Mononuclear cell (primary cell): ENCODE results near the gene ATP6V1G2. TPM values are rescaled to one million over a fixed set of nuclear protein-coding genes. Genes with fewer than 3 reads are reported as not detected.
"Not testable (repeated sequence)": the region's sequence is repeated elsewhere in the genome, so short reads cannot be mapped to it uniquely, and the experiment has no call there.

Source experiments
- H3K27me3 ChIP-seq: 2 replicates; pipeline ENCODE4 v1.6.0; 2011; ENCODE audit warnings: low read length, control low read depth; ENCODE audit not compliant: insufficient read depth
- H3K4me1 ChIP-seq: 2 replicates; pipeline ENCODE4 v1.5.1; 2011; ENCODE audit warnings: mild to moderate bottlenecking, low read length, control low read depth; ENCODE audit not compliant: insufficient read depth
- H3K4me3 ChIP-seq: 2 replicates; pipeline ENCODE4 v1.5.1; 2011; ENCODE audit warnings: mild to moderate bottlenecking, low read length, moderate library complexity
- H3K9me3 ChIP-seq: 2 replicates; pipeline ENCODE4 v1.5.1; 2011; ENCODE audit warnings: low read depth, mild to moderate bottlenecking, control low read depth, low read length
- total RNA-seq: library from RNA; depleted of rRNA; stranded (reverse); fragments of >200 nt; gene quantifications from one replicate; pipeline ENCODE4 v1.2.3, GENCODE V29; 2012

Gene ATP6V1G2
- total RNA-seq, result 0.73 TPM

- peaks cover 48% of the 10 kb centered on the region for H3K4me1 ChIP-seq
- H3K9me3 ChIP-seq, result no peaks in the 10 kb centered on the region
- peak within 1 kb of the TSS; percentile 36 for H3K4me3 ChIP-seq
- H3K27me3 ChIP-seq, result no peaks in the 10 kb centered on the region
These were observed at the start of gene ATP6V1G2 for GRCh38 chr6:31546339-31546957. TSS of gene ATP6V1G2 (minus strand) at chr6:31546608. CDS start at chr6:31546559, 49 bp downstream.

DNA sequence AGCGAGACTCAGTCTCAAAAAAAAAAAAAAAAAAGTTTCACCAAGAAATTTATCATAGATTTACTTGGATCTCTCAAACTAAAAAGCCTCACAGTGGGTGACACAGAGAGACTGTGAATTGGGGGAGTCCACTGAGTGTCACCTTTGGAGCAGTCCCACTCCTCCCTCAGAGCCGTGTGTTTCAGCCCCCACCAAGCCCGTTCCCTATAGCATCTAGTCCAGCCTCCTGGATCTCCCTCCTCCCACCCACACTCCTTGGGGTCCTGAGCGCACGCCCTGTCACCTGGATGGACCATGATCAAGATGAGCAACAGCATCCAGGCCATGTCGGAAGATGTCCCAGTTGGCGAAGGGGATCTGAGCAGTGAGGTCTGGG lies 46.0 kb upstream of the ATP6V1G2 start:
- Histone ChIP-seq H3K4me3 (peak overlapping the region; percentile 1), H3K9me3 (no peaks in the 10 kb centered on the region), H3K27me3 (no peaks in the 10 kb centered on the region)

DNA sequence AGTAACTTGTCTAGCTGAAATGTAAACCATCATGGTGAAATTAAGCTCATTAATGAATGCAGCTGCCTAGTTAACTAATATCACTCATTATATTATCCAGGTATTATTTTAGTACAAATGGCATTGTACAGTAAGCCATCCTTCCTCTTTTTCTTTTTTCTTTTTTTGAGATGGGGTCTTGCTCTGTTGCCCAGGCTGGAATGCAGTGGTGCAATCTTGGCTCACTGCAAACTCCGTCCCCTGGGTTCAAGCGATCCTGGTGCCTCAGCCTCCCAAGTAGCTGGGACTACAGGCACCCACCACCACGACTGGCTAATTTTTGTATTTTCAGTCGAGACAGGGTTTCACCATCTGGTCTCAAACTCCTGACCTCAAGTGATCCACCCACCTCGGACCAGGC lies 44.3 kb upstream of the ATP6V1G2 start:
- H3K27me3 ChIP-seq, H3K4me3 ChIP-seq, H3K9me3 ChIP-seq: not testable (repeated sequence)
- H3K4me1 ChIP-seq, result peaks cover 83% of the 10 kb centered on the region

More for the DNA sequence above, 46.0 kb upstream of the ATP6V1G2 start:
- peaks cover 83% of the 10 kb centered on the region for H3K4me1 ChIP-seq

- Histone ChIP-seq H3K27me3 (no peaks in the 10 kb centered on the region), H3K4me3 (peak overlapping the region; percentile 64), H3K9me3 (no peaks in the 10 kb centered on the region), H3K4me1 (peaks cover 86% of the 10 kb centered on the region)
These were observed 42.7 kb upstream of the ATP6V1G2 start for GRCh38 chr6:31588871-31589650.

DNA sequence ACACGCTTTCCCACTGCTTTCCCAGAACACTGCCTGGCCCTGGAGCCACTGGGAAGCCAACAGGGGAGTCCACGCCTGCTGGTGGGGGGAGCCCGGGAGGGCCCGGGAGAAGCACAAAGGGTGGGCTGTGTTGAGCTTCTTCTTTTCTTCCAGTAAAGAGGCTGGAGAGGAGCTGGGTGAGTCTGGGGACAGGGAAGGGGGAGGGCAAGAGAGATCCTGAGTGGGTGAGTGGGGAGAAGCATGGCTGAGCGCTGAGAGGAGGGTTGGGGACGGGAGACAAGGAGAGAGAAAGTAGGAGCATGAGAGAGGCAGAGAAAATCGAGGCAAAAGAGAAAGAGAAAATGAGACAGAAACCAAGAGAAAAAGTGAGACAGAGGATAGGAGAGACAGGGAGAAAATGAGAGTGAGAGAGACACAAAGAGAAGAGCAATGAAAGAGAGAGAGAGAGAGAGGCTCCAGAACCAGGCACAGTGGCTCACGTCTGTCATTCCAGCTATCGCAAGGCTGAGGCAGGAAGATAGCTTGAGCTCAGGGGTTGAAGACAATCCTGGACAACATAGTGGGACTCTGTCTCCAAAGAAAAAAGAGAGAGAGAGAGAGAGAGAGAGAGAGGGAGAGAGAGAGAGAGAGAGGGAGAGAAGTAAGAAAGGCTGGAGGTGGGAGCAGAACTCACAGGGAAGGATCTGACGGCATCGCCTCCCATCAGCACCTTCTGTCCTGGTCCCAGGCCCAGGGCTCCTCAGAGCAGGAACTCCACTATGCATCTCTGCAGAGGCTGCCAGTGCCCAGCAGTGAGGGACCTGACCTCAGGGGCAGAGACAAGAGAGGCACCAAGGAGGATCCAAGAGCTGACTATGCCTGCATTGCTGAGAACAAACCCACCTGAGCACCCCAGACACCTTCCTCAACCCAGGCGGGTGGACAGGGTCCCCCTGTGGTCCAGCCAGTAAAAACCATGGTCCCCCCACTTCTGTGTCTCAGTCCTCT lies 41.7 kb upstream of the ATP6V1G2 start:
- H3K4me3 ChIP-seq, result peak overlapping the region; percentile 64

GRCh38 chr6:31586599-31587281 lies 40.3 kb upstream of the ATP6V1G2 start:
- Histone ChIP-seq H3K9me3 (no peaks in the 10 kb centered on the region), H3K4me1 (peaks cover 86% of the 10 kb centered on the region), H3K27me3 (no peaks in the 10 kb centered on the region), H3K4me3 (peak overlapping the region; percentile 64)

More for the DNA sequence above, 41.7 kb upstream of the ATP6V1G2 start:
- Histone ChIP-seq H3K9me3 (no peaks in the 10 kb centered on the region), H3K27me3 (no peaks in the 10 kb centered on the region), H3K4me1 (peaks cover 86% of the 10 kb centered on the region)

- peaks cover 83% of the 10 kb centered on the region for H3K4me1 ChIP-seq
- H3K9me3 ChIP-seq, result no peaks in the 10 kb centered on the region
- H3K27me3 ChIP-seq, result no peaks in the 10 kb centered on the region
- H3K4me3 ChIP-seq, result peak within 1 kb of the TSS; percentile 64
These were observed 39.6 kb upstream of the ATP6V1G2 start, which contains the start of gene LST1 for GRCh38 chr6:31586008-31586407. TSS of gene LST1 (plus strand) at chr6:31586277. CDS start at chr6:31587300, 1,023 bp downstream.

- Histone ChIP-seq H3K4me3 (no peak overlapping the region), H3K9me3 (no peaks in the 10 kb centered on the region), H3K27me3 (no peaks in the 10 kb centered on the region), H3K4me1 (peaks cover 84% of the 10 kb centered on the region)
These were observed 39.1 kb upstream of the ATP6V1G2 start for GRCh38 chr6:31585491-31585890.

GRCh38 chr6:31582230-31582643 lies 35.8 kb upstream of the ATP6V1G2 start, which contains the start of gene LTB:
TSS of gene LTB (minus strand) at chr6:31582424. CDS start at chr6:31582417, 7 bp downstream.
- Histone ChIP-seq H3K4me3 (peak within 1 kb of the TSS; percentile 85), H3K9me3 (no peaks in the 10 kb centered on the region), H3K27me3 (no peaks in the 10 kb centered on the region), H3K4me1 (peaks cover 89% of the 10 kb centered on the region)

- no peaks in the 10 kb centered on the region for H3K27me3 ChIP-seq
- H3K4me3 ChIP-seq, result peak overlapping the region; percentile 85
- no peaks in the 10 kb centered on the region for H3K9me3 ChIP-seq
- H3K4me1 ChIP-seq, result peaks cover 89% of the 10 kb centered on the region
These were observed 35.2 kb upstream of the ATP6V1G2 start for GRCh38 chr6:31581434-31582229.

DNA sequence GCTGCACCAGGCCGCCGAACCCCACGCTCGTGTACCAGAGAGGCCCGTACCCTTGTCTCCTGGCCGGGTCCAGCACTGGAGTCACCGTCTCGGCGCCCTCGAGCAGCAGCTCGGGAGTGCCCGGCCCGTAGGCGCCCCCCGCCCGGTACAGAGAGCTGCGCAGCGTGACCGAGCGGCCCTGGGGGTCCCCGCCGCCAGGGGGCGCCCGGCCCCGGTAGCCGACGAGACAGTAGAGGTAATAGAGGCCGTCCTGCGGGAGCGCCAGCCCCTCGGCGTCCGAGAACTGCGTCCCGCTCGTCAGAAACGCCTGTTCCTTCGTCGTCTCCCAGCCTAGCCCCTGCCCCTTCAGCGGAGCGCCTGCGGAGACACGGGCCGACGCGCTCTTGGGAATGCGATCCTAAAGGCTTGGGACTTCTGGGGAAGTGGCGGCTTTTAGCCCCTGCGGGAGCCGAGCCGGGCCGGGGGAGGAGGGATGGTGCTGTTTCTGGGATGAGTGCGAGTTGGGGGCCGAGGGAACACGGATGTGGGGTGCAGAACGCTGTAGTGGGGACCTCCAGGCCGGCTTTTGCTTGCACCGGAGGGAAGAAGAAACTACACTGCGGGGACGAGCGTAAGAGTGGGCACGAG lies 34.5 kb upstream of the ATP6V1G2 start:
- peak overlapping the region; percentile 85 for H3K4me3 ChIP-seq
- no peaks in the 10 kb centered on the region for H3K9me3 ChIP-seq
- peaks cover 89% of the 10 kb centered on the region for H3K4me1 ChIP-seq
- no peaks in the 10 kb centered on the region for H3K27me3 ChIP-seq

- H3K27me3 ChIP-seq, result no peaks in the 10 kb centered on the region
- H3K4me3 ChIP-seq, result peak overlapping the region; percentile 85
- peaks cover 88% of the 10 kb centered on the region for H3K4me1 ChIP-seq
- H3K9me3 ChIP-seq, result no peaks in the 10 kb centered on the region
These were observed 34.0 kb upstream of the ATP6V1G2 start for GRCh38 chr6:31580438-31580740.
